HepG2 (cell line): ENCODE data around the gene CLDN14. TPM values are rescaled to one million over a fixed set of nuclear protein-coding genes. Genes with fewer than 3 reads are reported as not detected.

Experiments
- ATAC-seq: fragments of 200-7000 bp; cut with Tn5 transposase; 3 replicates; pipeline ENCODE4 v1.9.1; 2020; ENCODE audit warnings: mild to moderate bottlenecking, moderate library complexity
- BruUV-seq: library from RNA; stranded (reverse); fragments of 400-500 nt; replicated peaks from 2 replicates; lab custom pipeline; 2021; lab: Mats Ljungman, UMichigan
- CTCF ChIA-PET: fragments of 300-600 bp; formaldehyde crosslinking; extraction: SDS; loops from one replicate; lab custom pipeline; 2021; ENCODE audit warnings: low total read pairs, inconsistent platforms, low intra/inter-chr PET ratio; lab: Yijun Ruan, JAX
- POLR2A ChIA-PET: fragments of 350-600 bp; sonication (Branson Sonifier 250); formaldehyde crosslinking; loops from one replicate; lab custom pipeline; 2020; ENCODE audit warnings: antibody characterized with exemption, inconsistent platforms; lab: Yijun Ruan, JAX
- DNase-seq: peaks from one replicate; pipeline ENCODE4 v3.0.0-alpha.2; 2015; ENCODE audit warnings: low spot score
- FAIRE-seq: peaks from 3 replicates; lab custom pipeline; 2011; peaks lifted over from hg19 to GRCh38; lab: Jason Lieb, UNC
- H2AFZ ChIP-seq: one replicate; pipeline ENCODE4 v1.6.1; 2011; ENCODE audit warnings: low read length, inconsistent platforms
- H3K27ac ChIP-seq: fragments of 300-600 bp; 3 replicates; pipeline ENCODE4 v1.8.0; 2011; ENCODE audit warnings: mixed run types, mild to moderate bottlenecking, mixed read lengths, low read length, inconsistent platforms; ENCODE audit not compliant: insufficient read depth; ENCODE audit errors: extremely low read length
- H3K27me3 ChIP-seq, 2 experiments: fragments of 200-600 bp in 1 of 2; 2 replicates in 1 of 2; 3 replicates in 1 of 2; pipeline versions ENCODE4 v1.6.0 to v1.8.0; 2011; ENCODE audit warnings: low read length in 2 of 2, mild to moderate bottlenecking in 2 of 2, moderate library complexity in 2 of 2, inconsistent platforms in 1 of 2; ENCODE audit not compliant: insufficient read depth in 2 of 2, control insufficient read depth in 1 of 2
- H3K36me3 ChIP-seq, 2 experiments: fragments of 200-600 bp in 1 of 2; replicated peaks in 1 of 2; 2 replicates in 1 of 2; 3 replicates in 1 of 2; pipeline versions ENCODE4 v1.5.1 to v1.8.0; 2011; ENCODE audit warnings: low read length in 2 of 2, inconsistent platforms in 1 of 2; ENCODE audit not compliant: insufficient read depth in 2 of 2, control insufficient read depth in 1 of 2
- H3K4me1 ChIP-seq: 2 replicates; pipeline ENCODE4 v1.5.1; 2012; ENCODE audit warnings: low read length, inconsistent platforms; ENCODE audit not compliant: insufficient read depth
- H3K4me2 ChIP-seq: 2 replicates; pipeline ENCODE4 v1.6.0; 2011; ENCODE audit warnings: low read depth, low read length, inconsistent platforms
- H3K4me3 ChIP-seq, 3 experiments: fragments of 200-600 bp in 1 of 3; sonication (generic), shearing (Covaris generic) in 1 of 3; replicated peaks in 1 of 3; 2 replicates each; pipeline ENCODE4 v1.5.1; 2011 to 2016; ENCODE audit warnings: low read length in 3 of 3, inconsistent platforms in 2 of 3, low read depth in 2 of 3, mild to moderate bottlenecking in 2 of 3, control low read depth in 1 of 3, mixed read lengths in 1 of 3; ENCODE audit not compliant: insufficient read depth in 1 of 3
- H3K79me2 ChIP-seq: one replicate; pipeline ENCODE4 v1.6.1; 2011; ENCODE audit warnings: low read length, inconsistent platforms; ENCODE audit not compliant: insufficient read depth
- H3K9ac ChIP-seq: 2 replicates; pipeline ENCODE4 v1.6.0; 2011; ENCODE audit warnings: mild to moderate bottlenecking, low read depth, low read length, inconsistent platforms; ENCODE audit not compliant: insufficient read depth
- H3K9me3 ChIP-seq: 2 replicates; pipeline ENCODE4 v1.5.1; 2012; ENCODE audit warnings: mild to moderate bottlenecking, low read length
- H4K20me1 ChIP-seq: 2 replicates; pipeline ENCODE4 v1.6.0; 2011; ENCODE audit warnings: inconsistent platforms, mild to moderate bottlenecking, low read length, moderate library complexity; ENCODE audit not compliant: insufficient read depth
- FOXJ3 ChIP-seq: sonication (generic); formaldehyde crosslinking; IDR thresholded peaks from 2 replicates; pipeline ENCODE4 v1.4.0; 2020; ENCODE audit warnings: missing genetic modification reagents, mild to moderate bottlenecking, borderline replicate concordance
- FOXO1 ChIP-seq: sonication (generic); formaldehyde crosslinking; IDR thresholded peaks from 2 replicates; pipeline ENCODE4 v1.4.0; 2020; ENCODE audit warnings: missing genetic modification reagents
- HOXA3 ChIP-seq: sonication (generic); formaldehyde crosslinking; IDR thresholded peaks from 2 replicates; pipeline ENCODE4 v1.5.0; 2020; ENCODE audit warnings: missing genetic modification reagents
- MAFF ChIP-seq: IDR thresholded peaks from 2 replicates; pipeline ENCODE4 v1.6.1; 2011; ENCODE audit warnings: low read depth, low read length, improper control_type of control experiment
- NFKB2 ChIP-seq: sonication (generic); formaldehyde crosslinking; IDR thresholded peaks from 2 replicates; pipeline ENCODE4 v1.4.0; 2020; ENCODE audit warnings: missing genetic modification reagents, borderline replicate concordance
- NONO ChIP-seq, 2 experiments: fragments of 450-650 bp in 1 of 2; sonication (generic) in 1 of 2; formaldehyde crosslinking in 1 of 2; IDR thresholded peaks in 1 of 2; conservative IDR thresholded peaks in 1 of 2; 2 replicates each; pipeline versions ENCODE4 v1.6.1 to v1.8.0; 2017 to 2022; ENCODE audit warnings: mild to moderate bottlenecking in 1 of 2, missing genetic modification reagents in 1 of 2, moderate library complexity in 1 of 2
- RAD21 ChIP-seq: fragments of 450-650 bp; formaldehyde crosslinking; IDR thresholded peaks from 2 replicates; pipeline ENCODE4 v1.5.0; 2020; ENCODE audit warnings: mild to moderate bottlenecking
- SALL1 ChIP-seq: sonication (generic); formaldehyde crosslinking; IDR thresholded peaks from 2 replicates; pipeline ENCODE4 v1.8.0; 2022; ENCODE audit warnings: mild to moderate bottlenecking, missing genetic modification reagents
- SMC3 ChIP-seq: IDR thresholded peaks from 2 replicates; pipeline ENCODE4 v1.6.1; 2011; ENCODE audit warnings: low read length, improper control_type of control experiment
- STAG1 ChIP-seq: sonication (generic); formaldehyde crosslinking; IDR thresholded peaks from 2 replicates; pipeline ENCODE4 v1.4.0; 2020; ENCODE audit warnings: missing genetic modification reagents
- ZFY ChIP-seq: sonication (generic); formaldehyde crosslinking; IDR thresholded peaks from 2 replicates; pipeline ENCODE4 v1.4.0; 2020; ENCODE audit warnings: missing genetic modification reagents
- ZNF24 ChIP-seq: fragments of 450-650 bp; IDR thresholded peaks from 2 replicates; pipeline ENCODE4 v1.6.1; 2017; ENCODE audit warnings: antibody characterized with exemption, mild to moderate bottlenecking
- ZNF264 ChIP-seq: sonication (generic); formaldehyde crosslinking; IDR thresholded peaks from 2 replicates; pipeline ENCODE4 v1.4.0; 2020; ENCODE audit warnings: missing genetic modification reagents
- ZNF546 ChIP-seq: sonication (generic); formaldehyde crosslinking; conservative IDR thresholded peaks from 2 replicates; pipeline ENCODE4 v1.8.1; 2023; ENCODE audit warnings: mild to moderate bottlenecking, missing genetic modification reagents
- ZNF629 ChIP-seq: sonication (generic); formaldehyde crosslinking; conservative IDR thresholded peaks from 2 replicates; pipeline ENCODE4 v1.5.0; 2020; ENCODE audit warnings: missing genetic modification reagents
- ZNF788 ChIP-seq: sonication (generic); formaldehyde crosslinking; IDR thresholded peaks from 2 replicates; pipeline ENCODE4 v1.5.0; 2020; ENCODE audit warnings: mild to moderate bottlenecking, missing genetic modification reagents, borderline replicate concordance
- WGBS: methylation state at CpG from one replicate; pipeline ENCODE4 v1.1.6; 2017; ENCODE audit warnings: low lambda C conversion rate; 5-methylcytosine and 5-hydroxymethylcytosine counted together
- in situ Hi-C: cut with HindIII; loops from 2 replicates; pipeline ENCODE4 v1.10.0; 2017; ENCODE audit warnings: low pct_unique_long_range_greater_than_20kb; ENCODE audit not compliant: extremely low pct_ligation_motif_present
- intact Hi-C: fragments of 100-400 bp; cut with micrococcal nuclease; formaldehyde crosslinking; loops from one replicate; pipeline ENCODE4 v1.10.0; 2022; ENCODE audit not compliant: unreplicated experiment
- polyA plus RNA-seq, 8 experiments: library from polyadenylated mRNA; depleted of rRNA in 3 of 8; stranded (reverse) in 7 of 8; unstranded in 1 of 8; fragments of >200 nt; fragmentation: Illumina TruSeq in 4 of 8; extraction: Trizol in 4 of 8; gene quantifications; 2 replicates each; pipeline versions ENCODE4 v1.2.1 to v1.2.3, GENCODE V29; 2011 to 2016; ENCODE audit warnings: low read depth in 4 of 8, missing spikeins in 1 of 8, mixed read lengths in 1 of 8; ENCODE audit not compliant: insufficient read depth in 1 of 8
- total RNA-seq, 5 experiments: library from RNA; depleted of rRNA; stranded (reverse); fragments of >200 nt; fragmentation: Illumina TruSeq; extraction: Trizol; gene quantifications; 2 replicates each; pipeline ENCODE4 v1.2.3, GENCODE V29; 2016; ENCODE audit warnings: low read depth in 1 of 5
- TF ChIP-seq, protein P1 (sequence below): sonication (generic); formaldehyde crosslinking; IDR thresholded peaks from 2 replicates; pipeline ENCODE4 v1.5.0; 2020; ENCODE audit warnings: mild to moderate bottlenecking, missing genetic modification reagents, moderate library complexity
- TF ChIP-seq, protein P2 (sequence below): sonication (generic); formaldehyde crosslinking; IDR thresholded peaks from 2 replicates; pipeline ENCODE4 v1.4.0; 2020; ENCODE audit warnings: missing genetic modification reagents
- TF ChIP-seq, protein P3 (sequence below): sonication (generic); formaldehyde crosslinking; conservative IDR thresholded peaks from 2 replicates; pipeline ENCODE4 v1.8.1; 2023; ENCODE audit warnings: missing genetic modification reagents

Gene CLDN14
- total and polyA plus RNA-seq, 2 of the 13 experiments (the other 11 are each of a cell fraction or from before 2014, with no cell fraction given): 1.1 to 1.4 TPM

DNA sequence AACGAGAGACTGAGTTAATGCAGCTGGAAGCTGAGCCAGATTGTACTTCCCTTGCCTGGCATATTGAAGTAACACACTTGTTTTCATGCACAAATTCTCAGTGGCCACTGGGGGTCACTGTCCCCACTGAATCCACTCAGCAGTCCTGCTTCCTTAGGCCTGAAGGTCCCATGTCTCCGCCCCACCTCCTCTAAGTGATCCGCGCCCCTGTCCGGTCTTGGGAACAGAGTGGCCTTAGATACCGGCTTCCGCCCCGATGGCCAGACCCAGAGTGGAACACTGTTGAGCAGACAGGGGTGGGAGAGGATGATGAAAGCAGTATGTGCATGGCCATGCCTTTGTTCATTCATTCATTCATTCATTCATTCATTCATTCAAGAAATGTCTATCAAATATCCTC is 59.9 kb downstream of the CLDN14 start:
- H3K36me3 ChIP-seq: peaks cover 1 to 14% of the 10 kb centered on the region in 2 experiments; a peak in 2 of 5 replicates
- ATAC-seq: peak; percentile 79
- H3K9me3 ChIP-seq: no peaks in the 10 kb centered on the region
- peak; percentile 70; the same call in 1 of the 2 replicates for TF ChIP-seq SMC3
- TF ChIP-seq SALL1 (CRISPR knock-in tag): 0 out of 2 replicates have a peak, but pooled peaks have one; percentile 39
- TF ChIP-seq, protein P1, sequence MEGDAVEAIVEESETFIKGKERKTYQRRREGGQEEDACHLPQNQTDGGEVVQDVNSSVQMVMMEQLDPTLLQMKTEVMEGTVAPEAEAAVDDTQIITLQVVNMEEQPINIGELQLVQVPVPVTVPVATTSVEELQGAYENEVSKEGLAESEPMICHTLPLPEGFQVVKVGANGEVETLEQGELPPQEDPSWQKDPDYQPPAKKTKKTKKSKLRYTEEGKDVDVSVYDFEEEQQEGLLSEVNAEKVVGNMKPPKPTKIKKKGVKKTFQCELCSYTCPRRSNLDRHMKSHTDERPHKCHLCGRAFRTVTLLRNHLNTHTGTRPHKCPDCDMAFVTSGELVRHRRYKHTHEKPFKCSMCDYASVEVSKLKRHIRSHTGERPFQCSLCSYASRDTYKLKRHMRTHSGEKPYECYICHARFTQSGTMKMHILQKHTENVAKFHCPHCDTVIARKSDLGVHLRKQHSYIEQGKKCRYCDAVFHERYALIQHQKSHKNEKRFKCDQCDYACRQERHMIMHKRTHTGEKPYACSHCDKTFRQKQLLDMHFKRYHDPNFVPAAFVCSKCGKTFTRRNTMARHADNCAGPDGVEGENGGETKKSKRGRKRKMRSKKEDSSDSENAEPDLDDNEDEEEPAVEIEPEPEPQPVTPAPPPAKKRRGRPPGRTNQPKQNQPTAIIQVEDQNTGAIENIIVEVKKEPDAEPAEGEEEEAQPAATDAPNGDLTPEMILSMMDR (CRISPR knock-in tag): peak; percentile 93
- 0 out of 2 replicates have a peak, but pooled peaks have one; percentile 39 for TF ChIP-seq FOXO1
- TF ChIP-seq MAFF: no peak
- TF ChIP-seq FOXJ3: 0 out of 2 replicates have a peak, but pooled peaks have one; percentile 22
- TF ChIP-seq ZNF788 (CRISPR knock-in tag): 0 out of 2 replicates have a peak, but pooled peaks have one; percentile 46
- peak; percentile 84 for TF ChIP-seq STAG1 (CRISPR knock-in tag)
- TF ChIP-seq, protein P2, sequence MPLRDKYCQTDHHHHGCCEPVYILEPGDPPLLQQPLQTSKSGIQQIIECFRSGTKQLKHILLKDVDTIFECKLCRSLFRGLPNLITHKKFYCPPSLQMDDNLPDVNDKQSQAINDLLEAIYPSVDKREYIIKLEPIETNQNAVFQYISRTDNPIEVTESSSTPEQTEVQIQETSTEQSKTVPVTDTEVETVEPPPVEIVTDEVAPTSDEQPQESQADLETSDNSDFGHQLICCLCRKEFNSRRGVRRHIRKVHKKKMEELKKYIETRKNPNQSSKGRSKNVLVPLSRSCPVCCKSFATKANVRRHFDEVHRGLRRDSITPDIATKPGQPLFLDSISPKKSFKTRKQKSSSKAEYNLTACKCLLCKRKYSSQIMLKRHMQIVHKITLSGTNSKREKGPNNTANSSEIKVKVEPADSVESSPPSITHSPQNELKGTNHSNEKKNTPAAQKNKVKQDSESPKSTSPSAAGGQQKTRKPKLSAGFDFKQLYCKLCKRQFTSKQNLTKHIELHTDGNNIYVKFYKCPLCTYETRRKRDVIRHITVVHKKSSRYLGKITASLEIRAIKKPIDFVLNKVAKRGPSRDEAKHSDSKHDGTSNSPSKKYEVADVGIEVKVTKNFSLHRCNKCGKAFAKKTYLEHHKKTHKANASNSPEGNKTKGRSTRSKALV (CRISPR knock-in tag): no peak
- 0 out of 2 replicates have a peak, but pooled peaks have one; percentile 23 for TF ChIP-seq ZFY (CRISPR knock-in tag)
- TF ChIP-seq NFKB2 (CRISPR knock-in tag): 0 out of 2 replicates have a peak, but pooled peaks have one; percentile 45
- TF ChIP-seq, protein P3, sequence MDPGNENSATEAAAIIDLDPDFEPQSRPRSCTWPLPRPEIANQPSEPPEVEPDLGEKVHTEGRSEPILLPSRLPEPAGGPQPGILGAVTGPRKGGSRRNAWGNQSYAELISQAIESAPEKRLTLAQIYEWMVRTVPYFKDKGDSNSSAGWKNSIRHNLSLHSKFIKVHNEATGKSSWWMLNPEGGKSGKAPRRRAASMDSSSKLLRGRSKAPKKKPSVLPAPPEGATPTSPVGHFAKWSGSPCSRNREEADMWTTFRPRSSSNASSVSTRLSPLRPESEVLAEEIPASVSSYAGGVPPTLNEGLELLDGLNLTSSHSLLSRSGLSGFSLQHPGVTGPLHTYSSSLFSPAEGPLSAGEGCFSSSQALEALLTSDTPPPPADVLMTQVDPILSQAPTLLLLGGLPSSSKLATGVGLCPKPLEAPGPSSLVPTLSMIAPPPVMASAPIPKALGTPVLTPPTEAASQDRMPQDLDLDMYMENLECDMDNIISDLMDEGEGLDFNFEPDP (CRISPR knock-in tag): no peak
- peak; percentile 48; the same call in 1 of the 2 replicates for TF ChIP-seq ZNF264
- TF ChIP-seq ZNF629: no peak
- TF ChIP-seq HOXA3 (CRISPR knock-in tag): peak; percentile 25; the same call in 1 of the 2 replicates
- no peak for TF ChIP-seq ZNF546 (CRISPR knock-in tag)
- TF ChIP-seq ZNF24: peak; percentile 95
- no peak for TF ChIP-seq NONO (IDR thresholded peaks at IDR 0.05)
- TF ChIP-seq NONO (CRISPR knock-in tag; conservative IDR thresholded peaks at IDR 0.05): 0 out of 2 replicates have a peak, but pooled peaks have one; percentile 25
- peak; percentile 55 for TF ChIP-seq RAD21
- TF ChIP-seq, all 625 proteins: peak for 14
- no TSS peak for BruUV-seq
- Histone ChIP-seq H3K27ac (no peak overlapping the region), H3K27me3 (no peaks in the 10 kb centered on the region), H3K79me2 (no peaks in the 10 kb centered on the region), H3K9ac (no peak overlapping the region), H4K20me1 (no peaks in the 10 kb centered on the region), H3K4me2 (no peak overlapping the region), H3K4me1 (0 out of 2 replicates have a peak, but pooled peaks cover 9% of the 10 kb centered on the region), H2AFZ (no peak overlapping the region), H3K4me3 (no peak overlapping the region)
- FAIRE-seq (peak; percentile 88), DNase-seq (peak; percentile 63)
- in situ Hi-C loops (loop anchor here (5.0 kb wide), 1 partner anchor 172 kb away; no protein-coding TSS in a partner anchor), intact Hi-C loops (loop anchor here (1.0 to 5.0 kb wide), 3 partner anchors 59 to 507 kb away; no protein-coding TSS in a partner anchor)
- WGBS: 74% methylated on average over 8 of the region's 8 CpGs
- POLR2A ChIA-PET: no interaction called here
- CTCF ChIA-PET: interaction anchor here (0.7 to 1.6 kb wide), 5 partner anchors 60 to 211 kb away, joined by 3 to 9 read pairs (median 4); partner anchors contain the start of gene CLDN14
